HepG2 (cell line): ENCODE measurements around the gene PFN4. TPM values are rescaled to one million over a fixed set of nuclear protein-coding genes. Genes with fewer than 3 reads are reported as not detected.

ENCODE experiments used
- AHR ChIP-seq: IDR thresholded peaks from 2 replicates; pipeline ENCODE4 v1.6.1; 2018; ENCODE audit warnings: missing genetic modification reagents, missing compliant biosample characterization
- FOSL1 ChIP-seq: sonication (generic); formaldehyde crosslinking; IDR thresholded peaks from 2 replicates; pipeline ENCODE4 v1.9.0; 2021; ENCODE audit warnings: missing genetic modification reagents, borderline replicate concordance
- GATA4 ChIP-seq: sonication (generic); IDR thresholded peaks from 2 replicates; pipeline ENCODE4 v1.6.1; 2016; ENCODE audit warnings: antibody characterized with exemption, low read depth, borderline replicate concordance
- HDAC1 ChIP-seq: sonication (generic); formaldehyde crosslinking; IDR thresholded peaks from 2 replicates; pipeline ENCODE4 v1.5.1; 2020; ENCODE audit warnings: mild to moderate bottlenecking, missing genetic modification reagents
- KAT8 ChIP-seq: IDR thresholded peaks from 2 replicates; pipeline ENCODE4 v1.6.1; 2016; ENCODE audit warnings: missing genetic modification reagents, missing compliant biosample characterization
- KDM5A ChIP-seq: fragments of 200-600 bp; sonication (generic); IDR thresholded peaks from 2 replicates; pipeline ENCODE4 v1.7.0; 2018; ENCODE audit warnings: antibody characterized with exemption, mild to moderate bottlenecking, low read length, borderline replicate concordance
- MAFK ChIP-seq, 2 experiments: IDR thresholded peaks in 1 of 2; conservative IDR thresholded peaks in 1 of 2; 2 replicates each; pipeline ENCODE4 v1.6.1; 2011; ENCODE audit warnings: improper control_type of control experiment in 2 of 2, low read length in 2 of 2
- MTA1 ChIP-seq: sonication (generic); formaldehyde crosslinking; IDR thresholded peaks from 2 replicates; pipeline ENCODE4 v1.4.0; 2020; ENCODE audit warnings: missing genetic modification reagents, mild to moderate bottlenecking, borderline replicate concordance
- NPAS2 ChIP-seq: sonication (generic); formaldehyde crosslinking; IDR thresholded peaks from 2 replicates; pipeline ENCODE4 v1.8.0; 2022; ENCODE audit warnings: mild to moderate bottlenecking, missing genetic modification reagents, borderline replicate concordance
- NR2F2 ChIP-seq: IDR thresholded peaks from 2 replicates; pipeline ENCODE4 v1.6.1; 2012; ENCODE audit warnings: low read depth, inconsistent platforms, borderline replicate concordance
- NR2F6 ChIP-seq, 2 experiments: IDR thresholded peaks; 2 replicates each; pipeline ENCODE4 v1.6.1; 2016; ENCODE audit warnings: antibody characterized with exemption in 1 of 2, mild to moderate bottlenecking in 1 of 2
- PPARG ChIP-seq: conservative IDR thresholded peaks from 2 replicates; pipeline ENCODE4 v1.6.1; 2016; ENCODE audit warnings: missing biosample characterization, missing genetic modification reagents
- RFX1 ChIP-seq: fragments of 450-650 bp; IDR thresholded peaks from 2 replicates; pipeline ENCODE4 v1.6.1; 2017
- ZNF138 ChIP-seq: sonication (generic); formaldehyde crosslinking; IDR thresholded peaks from 2 replicates; pipeline ENCODE4 v1.5.0; 2020; ENCODE audit warnings: mild to moderate bottlenecking, low read depth, missing genetic modification reagents
- ZNF234 ChIP-seq: sonication (generic); formaldehyde crosslinking; conservative IDR thresholded peaks from 2 replicates; pipeline ENCODE4 v1.5.1; 2020; ENCODE audit warnings: mild to moderate bottlenecking, missing genetic modification reagents
- ZNF256 ChIP-seq: sonication (generic); formaldehyde crosslinking; conservative IDR thresholded peaks from 2 replicates; pipeline ENCODE4 v1.4.0; 2020; ENCODE audit warnings: missing genetic modification reagents
- ZNF557 ChIP-seq: sonication (generic); formaldehyde crosslinking; IDR thresholded peaks from 2 replicates; pipeline ENCODE4 v1.4.0; 2020; ENCODE audit warnings: missing genetic modification reagents
- ZNF562 ChIP-seq: sonication (generic); formaldehyde crosslinking; IDR thresholded peaks from 2 replicates; pipeline ENCODE4 v1.8.0; 2022; ENCODE audit warnings: missing genetic modification reagents, borderline replicate concordance
- polyA plus RNA-seq, 8 experiments: library from polyadenylated mRNA; depleted of rRNA in 3 of 8; stranded (reverse) in 7 of 8; unstranded in 1 of 8; fragments of >200 nt; fragmentation: Illumina TruSeq in 4 of 8; extraction: Trizol in 4 of 8; gene quantifications; 2 replicates each; pipeline versions ENCODE4 v1.2.1 to v1.2.3, GENCODE V29; 2011 to 2016; ENCODE audit warnings: low read depth in 4 of 8, missing spikeins in 1 of 8, mixed read lengths in 1 of 8; ENCODE audit not compliant: insufficient read depth in 1 of 8
- total RNA-seq, 5 experiments: library from RNA; depleted of rRNA; stranded (reverse); fragments of >200 nt; fragmentation: Illumina TruSeq; extraction: Trizol; gene quantifications; 2 replicates each; pipeline ENCODE4 v1.2.3, GENCODE V29; 2016; ENCODE audit warnings: low read depth in 1 of 5
- TF ChIP-seq, protein P1 (sequence below): sonication (generic); formaldehyde crosslinking; IDR thresholded peaks from 2 replicates; pipeline ENCODE4 v1.5.0; 2020; ENCODE audit warnings: mild to moderate bottlenecking, missing genetic modification reagents, moderate library complexity
- TF ChIP-seq, protein P2 (sequence below): sonication (generic); formaldehyde crosslinking; IDR thresholded peaks from 2 replicates; pipeline ENCODE4 v1.8.0; 2022; ENCODE audit warnings: mild to moderate bottlenecking, missing genetic modification reagents, borderline replicate concordance
- TF ChIP-seq, protein P3 (sequence below): sonication (generic); formaldehyde crosslinking; IDR thresholded peaks from 2 replicates; pipeline ENCODE4 v1.4.0; 2020; ENCODE audit warnings: missing genetic modification reagents, mild to moderate bottlenecking, borderline replicate concordance
- TF ChIP-seq, protein P4 (sequence below): sonication (generic); formaldehyde crosslinking; IDR thresholded peaks from 2 replicates; pipeline ENCODE4 v1.4.0; 2020; ENCODE audit warnings: missing genetic modification reagents, mild to moderate bottlenecking, borderline replicate concordance

The PFN4 gene
- total and polyA plus RNA-seq, 2 of the 13 experiments (the other 11 are each of a cell fraction or from before 2014, with no cell fraction given): 0.12 to 0.20 TPM

DNA sequence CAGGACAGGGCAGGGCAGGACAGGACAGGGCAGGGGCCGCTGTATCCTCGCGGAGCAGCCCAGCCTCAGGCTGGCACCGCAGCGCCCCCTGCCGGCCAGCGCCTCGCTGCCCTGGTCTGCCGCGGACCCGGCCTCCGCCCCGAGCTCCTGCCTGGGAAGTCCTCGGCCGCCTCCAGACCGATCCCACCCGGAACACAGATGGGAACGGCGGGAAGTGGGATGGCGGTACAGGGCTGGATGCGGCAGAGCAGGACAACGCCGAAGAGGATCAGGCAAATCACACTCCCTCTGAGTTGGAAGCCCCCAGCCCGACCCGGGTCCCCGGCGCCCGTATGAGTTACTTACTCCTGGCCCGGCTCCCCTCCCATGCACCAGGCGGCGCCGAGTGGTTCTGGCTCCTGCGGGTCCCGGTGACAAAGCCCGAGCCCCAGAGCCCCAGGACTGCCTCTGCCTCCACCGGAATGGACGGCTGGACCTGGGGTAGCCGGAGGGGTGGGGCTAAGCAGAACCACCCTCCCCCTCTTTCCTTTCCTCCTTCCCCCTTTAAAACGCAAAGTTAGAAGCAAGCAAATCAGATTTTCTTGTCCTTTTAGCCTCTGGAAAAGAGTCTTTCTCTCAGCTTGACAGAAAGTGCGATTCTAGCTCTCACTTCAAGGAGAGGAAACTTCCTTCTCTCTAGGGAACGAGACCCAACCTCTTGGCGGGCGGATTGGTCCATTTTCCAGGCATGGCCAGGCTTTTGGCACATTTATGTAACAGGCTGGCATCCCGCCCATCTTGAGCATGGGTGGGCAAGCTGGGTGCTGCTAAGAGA lies 38.5 kb downstream of the PFN4 start, which contains the start of gene TP53I3 (continued):
- TF ChIP-seq, protein P1, sequence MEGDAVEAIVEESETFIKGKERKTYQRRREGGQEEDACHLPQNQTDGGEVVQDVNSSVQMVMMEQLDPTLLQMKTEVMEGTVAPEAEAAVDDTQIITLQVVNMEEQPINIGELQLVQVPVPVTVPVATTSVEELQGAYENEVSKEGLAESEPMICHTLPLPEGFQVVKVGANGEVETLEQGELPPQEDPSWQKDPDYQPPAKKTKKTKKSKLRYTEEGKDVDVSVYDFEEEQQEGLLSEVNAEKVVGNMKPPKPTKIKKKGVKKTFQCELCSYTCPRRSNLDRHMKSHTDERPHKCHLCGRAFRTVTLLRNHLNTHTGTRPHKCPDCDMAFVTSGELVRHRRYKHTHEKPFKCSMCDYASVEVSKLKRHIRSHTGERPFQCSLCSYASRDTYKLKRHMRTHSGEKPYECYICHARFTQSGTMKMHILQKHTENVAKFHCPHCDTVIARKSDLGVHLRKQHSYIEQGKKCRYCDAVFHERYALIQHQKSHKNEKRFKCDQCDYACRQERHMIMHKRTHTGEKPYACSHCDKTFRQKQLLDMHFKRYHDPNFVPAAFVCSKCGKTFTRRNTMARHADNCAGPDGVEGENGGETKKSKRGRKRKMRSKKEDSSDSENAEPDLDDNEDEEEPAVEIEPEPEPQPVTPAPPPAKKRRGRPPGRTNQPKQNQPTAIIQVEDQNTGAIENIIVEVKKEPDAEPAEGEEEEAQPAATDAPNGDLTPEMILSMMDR (CRISPR knock-in tag): peak; percentile 94
- TF ChIP-seq KDM5A: no peak; the same call in 1 of the 2 replicates
- no peak for TF ChIP-seq ZNF234 (CRISPR knock-in tag)
- TF ChIP-seq, protein P2, sequence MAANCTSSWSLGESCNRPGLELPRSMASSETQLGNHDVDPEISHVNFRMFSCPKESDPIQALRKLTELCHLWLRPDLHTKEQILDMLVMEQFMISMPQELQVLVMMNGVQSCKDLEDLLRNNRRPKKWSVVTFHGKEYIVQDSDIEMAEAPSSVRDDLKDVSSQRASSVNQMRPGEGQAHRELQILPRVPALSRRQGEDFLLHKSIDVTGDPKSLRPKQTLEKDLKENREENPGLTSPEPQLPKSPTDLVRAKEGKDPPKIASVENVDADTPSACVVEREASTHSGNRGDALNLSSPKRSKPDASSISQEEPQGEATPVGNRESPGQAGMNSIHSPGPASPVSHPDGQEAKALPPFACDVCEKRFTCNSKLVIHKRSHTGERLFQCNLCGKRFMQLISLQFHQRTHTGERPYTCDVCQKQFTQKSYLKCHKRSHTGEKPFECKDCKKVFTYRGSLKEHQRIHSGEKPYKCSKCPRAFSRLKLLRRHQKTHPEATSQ (CRISPR knock-in tag): peak; percentile 76; the same call in 1 of the 2 replicates
- TF ChIP-seq HDAC1 (CRISPR knock-in tag): peak; percentile 89
- TF ChIP-seq ZNF138: peak; percentile 76; the same call in 1 of the 2 replicates
- TF ChIP-seq MTA1 (CRISPR knock-in tag): no peak; the same call in 1 of the 2 replicates
- no peak for TF ChIP-seq RFX1
- TF ChIP-seq AHR: no peak
- TF ChIP-seq, protein P3, sequence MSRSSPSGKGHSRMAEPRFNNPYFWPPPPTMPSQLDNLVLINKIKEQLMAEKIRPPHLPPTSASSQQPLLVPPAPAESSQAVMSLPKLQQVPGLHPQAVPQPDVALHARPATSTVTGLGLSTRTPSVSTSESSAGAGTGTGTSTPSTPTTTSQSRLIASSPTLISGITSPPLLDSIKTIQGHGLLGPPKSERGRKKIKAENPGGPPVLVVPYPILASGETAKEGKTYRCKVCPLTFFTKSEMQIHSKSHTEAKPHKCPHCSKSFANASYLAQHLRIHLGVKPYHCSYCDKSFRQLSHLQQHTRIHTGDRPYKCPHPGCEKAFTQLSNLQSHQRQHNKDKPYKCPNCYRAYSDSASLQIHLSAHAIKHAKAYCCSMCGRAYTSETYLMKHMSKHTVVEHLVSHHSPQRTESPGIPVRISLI (CRISPR knock-in tag): no peak
- TF ChIP-seq PPARG (CRISPR knock-in tag): peak; percentile 45; the same call in 1 of the 2 replicates
- peak; percentile 64; the same call in 1 of the 2 replicates for TF ChIP-seq KAT8
- TF ChIP-seq, protein P4, sequence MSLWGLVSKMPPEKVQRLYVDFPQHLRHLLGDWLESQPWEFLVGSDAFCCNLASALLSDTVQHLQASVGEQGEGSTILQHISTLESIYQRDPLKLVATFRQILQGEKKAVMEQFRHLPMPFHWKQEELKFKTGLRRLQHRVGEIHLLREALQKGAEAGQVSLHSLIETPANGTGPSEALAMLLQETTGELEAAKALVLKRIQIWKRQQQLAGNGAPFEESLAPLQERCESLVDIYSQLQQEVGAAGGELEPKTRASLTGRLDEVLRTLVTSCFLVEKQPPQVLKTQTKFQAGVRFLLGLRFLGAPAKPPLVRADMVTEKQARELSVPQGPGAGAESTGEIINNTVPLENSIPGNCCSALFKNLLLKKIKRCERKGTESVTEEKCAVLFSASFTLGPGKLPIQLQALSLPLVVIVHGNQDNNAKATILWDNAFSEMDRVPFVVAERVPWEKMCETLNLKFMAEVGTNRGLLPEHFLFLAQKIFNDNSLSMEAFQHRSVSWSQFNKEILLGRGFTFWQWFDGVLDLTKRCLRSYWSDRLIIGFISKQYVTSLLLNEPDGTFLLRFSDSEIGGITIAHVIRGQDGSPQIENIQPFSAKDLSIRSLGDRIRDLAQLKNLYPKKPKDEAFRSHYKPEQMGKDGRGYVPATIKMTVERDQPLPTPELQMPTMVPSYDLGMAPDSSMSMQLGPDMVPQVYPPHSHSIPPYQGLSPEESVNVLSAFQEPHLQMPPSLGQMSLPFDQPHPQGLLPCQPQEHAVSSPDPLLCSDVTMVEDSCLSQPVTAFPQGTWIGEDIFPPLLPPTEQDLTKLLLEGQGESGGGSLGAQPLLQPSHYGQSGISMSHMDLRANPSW: peak; percentile 68; the same call in 1 of the 2 replicates
- 0 out of 2 replicates have a peak, but pooled peaks have one; percentile 30 for TF ChIP-seq NR2F2
- TF ChIP-seq ZNF557 (CRISPR knock-in tag): no peak
- TF ChIP-seq GATA4: no peak
- no peak for TF ChIP-seq NPAS2 (CRISPR knock-in tag)
- TF ChIP-seq NR2F6 (IDR thresholded peaks at IDR 0.05): no peak
- peak; percentile 37; the same call in 1 of the 2 replicates for TF ChIP-seq NR2F6 (CRISPR knock-in tag; IDR thresholded peaks at IDR 0.05)
- TF ChIP-seq ZNF562 (CRISPR knock-in tag): 0 out of 2 replicates have a peak, but pooled peaks have one; percentile 47
- no peak for TF ChIP-seq FOSL1
- peak; percentile 52; the same call in 1 of the 2 replicates for TF ChIP-seq ZNF256 (CRISPR knock-in tag)
- no peak for TF ChIP-seq MAFK (conservative IDR thresholded peaks at IDR 0.05 in 1 of 2, IDR thresholded peaks at IDR 0.05 in 1 of 2; ENCODE audit: low read length in 2 of 2)
